MM.1S (cell line): Measurements from ENCODE around the gene EID2B.

ENCODE experiments used
- CTCF ChIP-seq: fragments of 300-600 bp; sonication (generic); IDR thresholded peaks from 2 replicates; pipeline ENCODE4 v1.5.1; 2016; ENCODE audit warnings: antibody characterized with exemption, low read length, mixed read lengths
- EZH2 ChIP-seq: fragments of 300-600 bp; sonication (generic); optimal IDR thresholded peaks from 2 replicates; pipeline ENCODE3; 2017; ENCODE audit warnings: low read depth, mild to moderate bottlenecking, antibody characterized with exemption, low read length, mixed read lengths

GRCh38 chr19:39518458-39518857 lies 14.2 kb downstream of the EID2B start:
- no peak for TF ChIP-seq CTCF
- no peak for TF ChIP-seq EZH2
